C4-2B (cell line): ENCODE results near the gene FRMD5.

Experiments
- H3K27ac ChIP-seq: fragments of 450-650 bp; 2 replicates; pipeline ENCODE4 v1.5.1; 2017
- ZFX ChIP-seq: fragments of 450-650 bp; IDR thresholded peaks from 2 replicates; pipeline ENCODE4 v1.6.1; 2017
- TF ChIP-seq, protein P1 (sequence below): fragments of 450-650 bp; conservative IDR thresholded peaks from 2 replicates; pipeline ENCODE4 v1.5.1; 2017; ENCODE audit warnings: mild to moderate bottlenecking

FRMD5 gene

DNA sequence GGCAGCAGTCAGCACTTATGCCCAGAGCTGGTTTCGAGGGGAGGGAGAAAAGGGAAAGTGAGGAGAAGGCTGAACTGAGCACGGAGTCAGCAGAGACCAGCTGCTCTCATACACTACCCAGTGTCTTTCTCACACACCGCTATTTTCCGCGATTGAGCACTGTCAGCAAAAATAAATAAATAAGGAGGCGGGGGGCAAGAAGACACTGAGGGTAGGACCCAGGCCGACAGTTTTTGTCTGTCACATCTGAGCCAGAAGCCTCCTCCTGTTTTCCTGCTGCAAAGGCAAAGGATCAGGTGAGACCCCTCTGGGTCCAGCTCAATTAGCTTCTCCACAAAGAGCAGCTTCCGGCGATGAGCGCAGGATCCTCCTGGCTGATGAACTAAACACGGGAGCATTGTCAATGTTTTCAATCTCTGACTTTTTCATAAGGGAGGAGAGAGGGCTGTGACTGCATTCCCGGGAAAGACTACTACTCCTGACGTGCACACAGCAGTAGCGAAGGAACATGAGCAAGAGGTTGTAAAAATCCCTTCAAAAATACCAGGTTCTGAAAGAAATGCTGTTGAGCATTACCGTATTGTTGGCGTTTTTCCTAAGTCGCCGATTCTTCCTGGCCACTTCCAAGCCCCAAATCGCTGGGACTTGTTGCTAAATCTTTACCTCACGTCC lies 1.3 kb downstream of the FRMD5 start:
- no peak overlapping the region for H3K27ac ChIP-seq
- TF ChIP-seq, protein P1, sequence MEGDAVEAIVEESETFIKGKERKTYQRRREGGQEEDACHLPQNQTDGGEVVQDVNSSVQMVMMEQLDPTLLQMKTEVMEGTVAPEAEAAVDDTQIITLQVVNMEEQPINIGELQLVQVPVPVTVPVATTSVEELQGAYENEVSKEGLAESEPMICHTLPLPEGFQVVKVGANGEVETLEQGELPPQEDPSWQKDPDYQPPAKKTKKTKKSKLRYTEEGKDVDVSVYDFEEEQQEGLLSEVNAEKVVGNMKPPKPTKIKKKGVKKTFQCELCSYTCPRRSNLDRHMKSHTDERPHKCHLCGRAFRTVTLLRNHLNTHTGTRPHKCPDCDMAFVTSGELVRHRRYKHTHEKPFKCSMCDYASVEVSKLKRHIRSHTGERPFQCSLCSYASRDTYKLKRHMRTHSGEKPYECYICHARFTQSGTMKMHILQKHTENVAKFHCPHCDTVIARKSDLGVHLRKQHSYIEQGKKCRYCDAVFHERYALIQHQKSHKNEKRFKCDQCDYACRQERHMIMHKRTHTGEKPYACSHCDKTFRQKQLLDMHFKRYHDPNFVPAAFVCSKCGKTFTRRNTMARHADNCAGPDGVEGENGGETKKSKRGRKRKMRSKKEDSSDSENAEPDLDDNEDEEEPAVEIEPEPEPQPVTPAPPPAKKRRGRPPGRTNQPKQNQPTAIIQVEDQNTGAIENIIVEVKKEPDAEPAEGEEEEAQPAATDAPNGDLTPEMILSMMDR: no peak
- no peak for TF ChIP-seq ZFX

DNA sequence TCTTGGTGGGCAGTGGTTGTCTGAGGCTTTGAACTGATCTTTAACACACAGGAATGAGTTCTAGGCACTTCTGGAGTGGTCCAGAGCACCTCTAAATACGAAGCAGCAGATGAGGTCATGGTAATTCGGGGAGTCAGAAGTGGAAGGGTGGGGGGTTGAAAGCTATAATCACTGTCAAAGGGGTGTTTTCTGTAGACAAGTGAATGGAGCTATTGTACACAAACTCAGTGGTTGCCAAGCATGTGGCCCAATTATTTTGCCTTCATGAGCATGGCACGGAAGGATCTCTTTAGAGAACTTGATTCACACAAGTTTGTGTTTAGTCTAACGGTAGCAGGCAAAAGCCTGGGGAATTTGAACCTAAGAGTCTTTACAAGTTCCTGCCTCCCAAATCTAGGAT lies 6.3 kb downstream of the FRMD5 start:
- no peak overlapping the region for H3K27ac ChIP-seq
- TF ChIP-seq, protein P1: no peak
- TF ChIP-seq ZFX: no peak

GRCh38 chr15:44186705-44187104 lies 8.4 kb downstream of the FRMD5 start:
- TF ChIP-seq, protein P1: no peak
- no peak for TF ChIP-seq ZFX
- H3K27ac ChIP-seq: no peak overlapping the region

GRCh38 chr15:44183363-44183762 lies 11.7 kb downstream of the FRMD5 start:
- TF ChIP-seq ZFX: no peak
- TF ChIP-seq, protein P1: no peak
- no peak overlapping the region for H3K27ac ChIP-seq

- H3K27ac ChIP-seq: no peak overlapping the region
- no peak for TF ChIP-seq ZFX
- TF ChIP-seq, protein P1: no peak
These were observed 13.7 kb downstream of the FRMD5 start for GRCh38 chr15:44181410-44181809.

DNA sequence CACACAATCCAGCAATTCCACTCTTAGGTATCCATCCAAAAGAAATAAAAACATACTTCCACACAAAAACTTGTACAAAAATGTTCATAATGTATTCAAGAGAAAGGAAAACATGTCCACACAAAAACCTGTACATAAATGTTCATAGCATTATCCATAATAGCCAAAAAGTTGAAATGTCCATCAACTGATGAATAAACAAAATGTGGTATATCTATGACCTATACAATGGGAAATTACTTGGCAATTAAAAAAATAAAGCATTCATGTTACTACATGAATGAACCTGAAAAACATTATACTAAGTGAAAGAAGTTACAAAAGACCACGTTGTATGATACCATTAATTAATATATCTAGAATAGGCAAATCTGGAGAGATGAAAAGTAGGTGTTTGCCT lies 17.9 kb downstream of the FRMD5 start:
- no peak for TF ChIP-seq ZFX
- TF ChIP-seq, protein P1: no peak
- H3K27ac ChIP-seq: no peak overlapping the region

GRCh38 chr15:44173813-44174212 lies 21.3 kb downstream of the FRMD5 start:
- TF ChIP-seq, protein P1: no peak
- TF ChIP-seq ZFX: no peak
- H3K27ac ChIP-seq: no peak overlapping the region
